Fibroblast of lung (primary cell): ENCODE measurements around the gene ARHGAP44. TPM values are rescaled to one million over a fixed set of nuclear protein-coding genes. Genes with fewer than 3 reads are reported as not detected.

Source experiments
- DNase-seq, 2 donors: peaks; one replicate each; pipeline versions ENCODE4 v3.0.0 to v3.0.0-alpha.2; 2010; ENCODE audit warnings: low read depth in 2 of 2
- H2AFZ ChIP-seq: 2 replicates; pipeline ENCODE4 v1.5.1; 2012; ENCODE audit warnings: low read length, control low read depth, inconsistent platforms
- H3K27ac ChIP-seq: 2 replicates; pipeline ENCODE4 v1.5.1; 2011; ENCODE audit warnings: low read length, control low read depth; ENCODE audit not compliant: insufficient read depth
- H3K27me3 ChIP-seq: 2 replicates; pipeline ENCODE4 v1.5.1; 2011; ENCODE audit warnings: mild to moderate bottlenecking, low read length; ENCODE audit not compliant: control insufficient read depth, insufficient read depth
- H3K36me3 ChIP-seq: 2 replicates; pipeline ENCODE4 v1.5.1; 2011; ENCODE audit warnings: low read length; ENCODE audit not compliant: control insufficient read depth, insufficient read depth
- H3K4me1 ChIP-seq: 2 replicates; pipeline ENCODE4 v1.5.1; 2011; ENCODE audit warnings: low read length; ENCODE audit not compliant: control insufficient read depth, insufficient read depth; ENCODE audit errors: extremely low read depth
- H3K4me2 ChIP-seq: 2 replicates; pipeline ENCODE4 v1.5.1; 2011; ENCODE audit warnings: low read length, control low read depth; ENCODE audit not compliant: insufficient read depth; ENCODE audit errors: extremely low read depth
- H3K4me3 ChIP-seq, 4 experiments: fragments of 200-600 bp in 1 of 4; sonication (generic) in 1 of 4; replicated peaks in 1 of 4; 2 replicates each; pipeline ENCODE4 v1.5.1; 2011 to 2016; ENCODE audit warnings: low read length in 4 of 4, low read depth in 3 of 4, mild to moderate bottlenecking in 3 of 4, control low read depth in 2 of 4, inconsistent platforms in 1 of 4, mixed read lengths in 1 of 4; ENCODE audit not compliant: insufficient read depth in 1 of 4; ENCODE audit errors: control extremely low read depth in 1 of 4
- H3K79me2 ChIP-seq: 2 replicates; pipeline ENCODE4 v1.5.1; 2012; ENCODE audit warnings: mild to moderate bottlenecking, low read length, inconsistent platforms; ENCODE audit not compliant: control insufficient read depth, insufficient read depth
- H3K9ac ChIP-seq: 2 replicates; pipeline ENCODE4 v1.5.1; 2011; ENCODE audit warnings: mild to moderate bottlenecking, low read length, control low read depth; ENCODE audit not compliant: insufficient read depth
- H3K9me3 ChIP-seq: 2 replicates; pipeline ENCODE4 v1.5.1; 2012; ENCODE audit warnings: low read depth, low read length; ENCODE audit not compliant: control insufficient read depth, insufficient read depth
- H4K20me1 ChIP-seq: 2 replicates; pipeline ENCODE4 v1.5.1; 2011; ENCODE audit warnings: low read length; ENCODE audit not compliant: control insufficient read depth, insufficient read depth; ENCODE audit errors: extremely low read depth
- CTCF ChIP-seq, 2 donors: IDR thresholded peaks in 1 of 2; conservative IDR thresholded peaks in 1 of 2; 1 replicate in 1 of 2; 2 replicates in 1 of 2; pipeline ENCODE4 v1.5.1; 2011 to 2012; ENCODE audit warnings: low read length in 2 of 2, control low read depth in 1 of 2, inconsistent platforms in 1 of 2, low read depth in 1 of 2, mild to moderate bottlenecking in 1 of 2
- EZH2 ChIP-seq: IDR thresholded peaks from 2 replicates; pipeline ENCODE4 v1.5.1; 2012; ENCODE audit warnings: low read length, control low read depth, mild to moderate bottlenecking; ENCODE audit errors: missing control alignments
- polyA plus RNA-seq, 2 donors: library from polyadenylated mRNA; depleted of rRNA in 1 of 2; stranded (reverse) in 1 of 2; unstranded in 1 of 2; fragments of >200 nt; gene quantifications; 2 replicates each; pipeline ENCODE4 v1.2.1, GENCODE V29; 2011 to 2012; ENCODE audit warnings: missing spikeins in 1 of 2
- total RNA-seq: library from RNA; depleted of rRNA; stranded (reverse); fragments of >200 nt; gene quantifications from 2 replicates; pipeline ENCODE4 v1.2.1, GENCODE V29; 2014

The ARHGAP44 gene
- total and polyA plus RNA-seq, 2 donors (not counting 1 experiment from before 2014, with no cell fraction given): 0.48 to 1.7 TPM

GRCh38 chr17:12800855-12801365, 11.6 kb downstream of the ARHGAP44 start:
- Histone ChIP-seq H3K36me3 (no peaks in the 10 kb centered on the region), H3K9ac (no peak overlapping the region), H3K4me1 (no peaks in the 10 kb centered on the region), H3K9me3 (no peaks in the 10 kb centered on the region), H4K20me1 (no peaks in the 10 kb centered on the region), H3K27me3 (no peaks in the 10 kb centered on the region), H3K79me2 (no peaks in the 10 kb centered on the region), H2AFZ (no peak overlapping the region), H3K27ac (no peak overlapping the region), H3K4me2 (no peak overlapping the region), H3K4me3 (no peak overlapping the region)
- DNase-seq: no peak
- TF ChIP-seq CTCF (conservative IDR thresholded peaks at IDR 0.05 in 1 of 2, IDR thresholded peaks at IDR 0.05 in 1 of 2; ENCODE audit: low read depth in 1 of 2, low read length in 2 of 2) (no peak), EZH2 (no peak)

GRCh38 chr17:12806630-12807029, 17.3 kb downstream of the ARHGAP44 start:
- H3K79me2 ChIP-seq: no peaks in the 10 kb centered on the region
- TF ChIP-seq CTCF (conservative IDR thresholded peaks at IDR 0.05 in 1 of 2, IDR thresholded peaks at IDR 0.05 in 1 of 2; ENCODE audit: low read depth in 1 of 2, low read length in 2 of 2) (no peak), EZH2 (no peak)
- H3K27me3 ChIP-seq: no peaks in the 10 kb centered on the region
- no peaks in the 10 kb centered on the region for H3K9me3 ChIP-seq
- no peaks in the 10 kb centered on the region for H3K36me3 ChIP-seq
- no peak overlapping the region for H3K4me2 ChIP-seq
- no peak overlapping the region for H2AFZ ChIP-seq
- no peaks in the 10 kb centered on the region for H3K4me1 ChIP-seq
- no peak overlapping the region for H3K27ac ChIP-seq
- H3K9ac ChIP-seq: no peak overlapping the region
- no peak for DNase-seq
- H3K4me3 ChIP-seq: no peak overlapping the region
- no peaks in the 10 kb centered on the region for H4K20me1 ChIP-seq

DNA sequence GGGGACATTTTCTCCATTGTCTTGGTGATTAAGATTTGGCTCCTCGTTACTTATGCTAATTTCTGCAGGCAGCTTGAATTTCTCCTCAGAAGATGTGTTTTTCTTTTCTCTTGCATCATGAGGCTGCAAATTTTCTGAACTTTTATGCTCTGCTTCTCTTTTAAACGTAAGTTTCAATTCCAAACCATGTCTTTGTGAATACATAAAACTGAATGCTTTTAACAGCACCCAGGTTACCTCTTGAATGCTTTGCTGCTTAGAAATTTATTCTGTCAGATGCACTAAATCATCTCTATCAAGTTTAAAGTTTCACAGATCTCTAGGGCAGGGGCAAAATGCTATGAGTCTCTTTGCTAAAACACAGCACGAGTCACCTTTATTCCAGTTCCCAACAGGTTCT, 19.4 kb downstream of the ARHGAP44 start:
- no peak for DNase-seq
- Histone ChIP-seq H3K4me2 (no peak overlapping the region), H3K4me1 (no peaks in the 10 kb centered on the region), H3K36me3 (no peaks in the 10 kb centered on the region), H3K79me2 (no peaks in the 10 kb centered on the region), H4K20me1 (no peaks in the 10 kb centered on the region), H3K9me3 (no peaks in the 10 kb centered on the region), H2AFZ (no peak overlapping the region), H3K4me3 (no peak overlapping the region), H3K27ac (no peak overlapping the region), H3K27me3 (no peaks in the 10 kb centered on the region), H3K9ac (no peak overlapping the region)
- no peak for TF ChIP-seq CTCF (conservative IDR thresholded peaks at IDR 0.05 in 1 of 2, IDR thresholded peaks at IDR 0.05 in 1 of 2; ENCODE audit: low read depth in 1 of 2, low read length in 2 of 2)
- no peak for TF ChIP-seq EZH2
